BJ (cell line): Measurements from ENCODE around the gene C14orf119. TPM values are rescaled to one million over a fixed set of nuclear protein-coding genes. Genes with fewer than 3 reads are reported as not detected.

Experiments
- CTCF ChIA-PET: fragments of 350-600 bp; formaldehyde crosslinking; extraction: SDS; loops from one replicate; lab custom pipeline; 2021; ENCODE audit warnings: antibody characterized with exemption, inconsistent platforms; lab: Yijun Ruan, JAX
- POLR2A ChIA-PET: fragments of 300-600 bp; sonication (Branson Sonifier 250); formaldehyde crosslinking; extraction: SDS; loops from one replicate; lab custom pipeline; 2021; ENCODE audit warnings: antibody characterized with exemption; lab: Charles Lee
- DNase-seq: peaks from one replicate; pipeline ENCODE4 v3.0.0-alpha.2; 2011; ENCODE audit warnings: low read depth
- H3K27me3 ChIP-seq: 2 replicates; pipeline ENCODE4 v1.6.0; 2011; ENCODE audit warnings: low read length; ENCODE audit not compliant: control insufficient read depth, insufficient read depth
- H3K36me3 ChIP-seq: 2 replicates; pipeline ENCODE4 v1.5.1; 2011; ENCODE audit warnings: low read length; ENCODE audit not compliant: control insufficient read depth, insufficient read depth
- H3K4me3 ChIP-seq: 2 replicates; pipeline ENCODE4 v1.5.1; 2011; ENCODE audit warnings: low read depth, mild to moderate bottlenecking, control low read depth, low read length
- CTCF ChIP-seq: IDR thresholded peaks from 2 replicates; pipeline ENCODE4 v1.5.1; 2011; ENCODE audit warnings: low read depth, mild to moderate bottlenecking, control low read depth, inconsistent platforms, low read length, moderate library complexity; ENCODE audit not compliant: insufficient read depth
- polyA plus RNA-seq: library from polyadenylated mRNA; depleted of rRNA; stranded (reverse); fragments of >200 nt; gene quantifications from 2 replicates; pipeline ENCODE4 v1.2.3, GENCODE V29; 2011

The C14orf119 gene
- polyA plus RNA-seq, 1 experiment = 104 TPM

GRCh38 chr14:23093526-23093925 is 1.8 kb upstream of the C14orf119 start:
- Histone ChIP-seq H3K36me3 (peaks cover 16% of the 10 kb centered on the region), H3K27me3 (no peaks in the 10 kb centered on the region), H3K4me3 (peak overlapping the region; percentile 89)
- no peak for DNase-seq
- POLR2A ChIA-PET = no interaction called here
- TF ChIP-seq CTCF = no peak
- CTCF ChIA-PET = interaction anchor here (0.8 to 3.3 kb wide), 6 partner anchors 13 to 69 kb away, joined by 3 to 43 read pairs (median 12); partner anchors contain the start of gene CDH24

- H3K27me3 ChIP-seq = no peaks in the 10 kb centered on the region
- DNase-seq = no peak
- peak overlapping the region; percentile 89 for H3K4me3 ChIP-seq
- TF ChIP-seq CTCF = peak; percentile 43
- ChIA-PET POLR2A (interaction anchor here (0.5 to 1.5 kb wide), 5 partner anchors 12 to 116 kb away, joined by 3 to 10 read pairs (median 6); no protein-coding TSS in a partner anchor), CTCF (interaction anchor here (0.8 to 3.3 kb wide), 16 partner anchors 8 to 117 kb away, joined by 3 to 43 read pairs (median 4); partner anchors contain the start of genes AJUBA and CDH24)
- peaks cover 16% of the 10 kb centered on the region for H3K36me3 ChIP-seq
These were observed 1.2 kb upstream of the C14orf119 start for GRCh38 chr14:23093991-23094665.

- Histone ChIP-seq H3K4me3 (peak within 1 kb of the TSS; percentile 89), H3K36me3 (peaks cover 15% of the 10 kb centered on the region), H3K27me3 (no peaks in the 10 kb centered on the region)
- ChIA-PET CTCF (interaction anchor here (0.6 to 3.3 kb wide), 24 partner anchors 9 to 126 kb away, joined by 3 to 43 read pairs (median 3); partner anchors contain the start of genes AJUBA and CDH24), POLR2A (interaction anchor here (0.5 to 1.5 kb wide), 11 partner anchors 8 to 117 kb away, joined by 3 to 10 read pairs (median 3); no protein-coding TSS in a partner anchor)
- peak; percentile 56 for DNase-seq
- no peak for TF ChIP-seq CTCF
These were observed 574 bp upstream of the C14orf119 start, which contains the start of gene ACIN1 for GRCh38 chr14:23094666-23095195. Gene ACIN1 (minus strand): TSS chr14:23095136. CDS start chr14:23095112, 24 bp downstream.

- Histone ChIP-seq H3K4me3 (no peak overlapping the region), H3K27me3 (no peaks in the 10 kb centered on the region), H3K36me3 (peaks cover 8% of the 10 kb centered on the region)
- POLR2A ChIA-PET = no interaction called here
- no peak for TF ChIP-seq CTCF
- no peak for DNase-seq
- CTCF ChIA-PET = interaction anchor here (0.6 to 6.1 kb wide), 7 partner anchors 14 to 125 kb away, joined by 3 to 44 read pairs (median 3); partner anchors contain the start of gene CDH24
These were observed 2.5 kb downstream of the C14orf119 start for GRCh38 chr14:23097786-23098185.
